Fibroblast of lung (primary cell): Measurements from ENCODE around the gene ZNF664.

Experiments used
- CTCF ChIP-seq, 2 donors: IDR thresholded peaks in 1 of 2; conservative IDR thresholded peaks in 1 of 2; 1 replicate in 1 of 2; 2 replicates in 1 of 2; pipeline ENCODE4 v1.5.1; 2011 to 2012; ENCODE audit warnings: low read length in 2 of 2, control low read depth in 1 of 2, inconsistent platforms in 1 of 2, low read depth in 1 of 2, mild to moderate bottlenecking in 1 of 2
- EZH2 ChIP-seq: IDR thresholded peaks from 2 replicates; pipeline ENCODE4 v1.5.1; 2012; ENCODE audit warnings: low read length, control low read depth, mild to moderate bottlenecking; ENCODE audit errors: missing control alignments

DNA sequence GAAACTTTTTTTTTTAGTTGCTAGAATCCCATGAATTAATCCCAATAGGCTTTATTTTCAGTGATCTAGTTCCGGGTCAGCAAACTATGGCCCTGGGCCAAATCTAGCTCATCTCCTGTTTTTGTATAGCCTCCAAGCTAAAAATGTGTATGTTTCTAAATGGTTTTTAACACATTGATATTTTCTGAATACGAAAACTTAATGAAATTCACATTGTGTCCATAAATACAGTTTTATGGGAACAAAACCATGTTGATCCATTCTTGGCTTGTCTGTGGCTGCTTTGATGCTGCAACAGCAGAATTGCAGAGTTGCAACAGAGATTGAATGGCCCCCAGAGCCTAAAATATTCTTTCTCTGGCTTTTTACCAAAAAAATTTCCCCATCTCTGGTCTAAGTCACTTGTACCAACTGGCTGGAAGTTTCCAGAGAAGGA is 47.5 kb downstream of the ZNF664 start:
- TF ChIP-seq CTCF (conservative IDR thresholded peaks at IDR 0.05 in 1 of 2, IDR thresholded peaks at IDR 0.05 in 1 of 2; ENCODE audit: low read depth in 1 of 2, low read length in 2 of 2) (no peak), EZH2 (no peak)
